MM.1S (cell line): ENCODE measurements around the gene REC8.

ENCODE experiments used
- EZH2 ChIP-seq: fragments of 300-600 bp; sonication (generic); optimal IDR thresholded peaks from 2 replicates; pipeline ENCODE3; 2017; ENCODE audit warnings: low read depth, mild to moderate bottlenecking, antibody characterized with exemption, low read length, mixed read lengths
- EZH2phosphoT487 ChIP-seq: fragments of 300-600 bp; sonication (generic); IDR thresholded peaks from 2 replicates; pipeline ENCODE4 v1.6.1; 2018; ENCODE audit warnings: antibody characterized with exemption, low read length
- TF ChIP-seq, protein P1 (sequence below): fragments of 300-600 bp; sonication (generic); IDR thresholded peaks from 2 replicates; pipeline ENCODE4 v1.5.1; 2016; ENCODE audit warnings: antibody characterized with exemption, low read length, mixed read lengths

DNA sequence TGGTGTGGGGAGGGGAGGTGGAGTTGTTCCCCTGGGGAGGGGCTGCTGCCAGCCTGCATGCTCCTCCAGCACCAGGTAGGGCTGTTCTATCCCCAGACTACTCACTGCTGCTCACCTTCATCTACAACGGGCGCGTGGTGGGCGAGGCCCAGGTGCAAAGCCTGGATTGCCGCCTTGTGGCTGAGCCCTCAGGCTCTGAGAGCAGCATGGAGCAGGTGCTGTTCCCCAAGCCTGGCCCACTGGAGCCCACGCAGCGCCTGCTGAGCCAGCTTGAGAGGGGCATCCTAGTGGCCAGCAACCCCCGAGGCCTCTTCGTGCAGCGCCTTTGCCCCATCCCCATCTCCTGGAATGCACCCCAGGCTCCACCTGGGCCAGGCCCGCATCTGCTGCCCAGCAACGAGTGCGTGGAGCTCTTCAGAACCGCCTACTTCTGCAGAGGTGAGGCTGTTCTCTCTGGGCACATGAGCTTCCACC lies 7.3 kb upstream of the REC8 start:
- TF ChIP-seq, protein P1, sequence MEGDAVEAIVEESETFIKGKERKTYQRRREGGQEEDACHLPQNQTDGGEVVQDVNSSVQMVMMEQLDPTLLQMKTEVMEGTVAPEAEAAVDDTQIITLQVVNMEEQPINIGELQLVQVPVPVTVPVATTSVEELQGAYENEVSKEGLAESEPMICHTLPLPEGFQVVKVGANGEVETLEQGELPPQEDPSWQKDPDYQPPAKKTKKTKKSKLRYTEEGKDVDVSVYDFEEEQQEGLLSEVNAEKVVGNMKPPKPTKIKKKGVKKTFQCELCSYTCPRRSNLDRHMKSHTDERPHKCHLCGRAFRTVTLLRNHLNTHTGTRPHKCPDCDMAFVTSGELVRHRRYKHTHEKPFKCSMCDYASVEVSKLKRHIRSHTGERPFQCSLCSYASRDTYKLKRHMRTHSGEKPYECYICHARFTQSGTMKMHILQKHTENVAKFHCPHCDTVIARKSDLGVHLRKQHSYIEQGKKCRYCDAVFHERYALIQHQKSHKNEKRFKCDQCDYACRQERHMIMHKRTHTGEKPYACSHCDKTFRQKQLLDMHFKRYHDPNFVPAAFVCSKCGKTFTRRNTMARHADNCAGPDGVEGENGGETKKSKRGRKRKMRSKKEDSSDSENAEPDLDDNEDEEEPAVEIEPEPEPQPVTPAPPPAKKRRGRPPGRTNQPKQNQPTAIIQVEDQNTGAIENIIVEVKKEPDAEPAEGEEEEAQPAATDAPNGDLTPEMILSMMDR, result no peak
- TF ChIP-seq EZH2, result no peak
- no peak for TF ChIP-seq EZH2phosphoT487
